HEK293 (cell line): Measurements from ENCODE around the gene C16orf74.

Experiments
- CTCF ChIP-seq: fragments of 450-650 bp; formaldehyde crosslinking; IDR thresholded peaks from 2 replicates; pipeline ENCODE4 v1.5.1; 2016; ENCODE audit warnings: missing biosample characterization, missing genetic modification characterization
- EGR2 ChIP-seq: fragments of 450-650 bp; formaldehyde crosslinking; IDR thresholded peaks from 2 replicates; pipeline ENCODE4 v1.5.1; 2016; ENCODE audit warnings: low read depth, missing biosample characterization, missing genetic modification characterization
- HOXD13 ChIP-seq: sonication (generic); formaldehyde crosslinking; IDR thresholded peaks from 2 replicates; pipeline ENCODE4 v1.8.0; 2022; ENCODE audit warnings: missing genetic modification reagents, borderline replicate concordance
- KLF9 ChIP-seq: fragments of 450-650 bp; formaldehyde crosslinking; IDR thresholded peaks from 2 replicates; pipeline ENCODE4 v1.5.1; 2016; ENCODE audit warnings: missing biosample characterization, missing genetic modification characterization, low read depth
- MZF1 ChIP-seq: fragments of 450-650 bp; formaldehyde crosslinking; IDR thresholded peaks from 2 replicates; pipeline ENCODE4 v1.5.1; 2017; ENCODE audit warnings: missing biosample characterization, missing genetic modification characterization, borderline replicate concordance
- PRDM4 ChIP-seq: fragments of 450-650 bp; formaldehyde crosslinking; IDR thresholded peaks from 2 replicates; pipeline ENCODE4 v1.5.1; 2017; ENCODE audit warnings: missing biosample characterization, missing genetic modification characterization
- SCRT2 ChIP-seq: fragments of 450-650 bp; formaldehyde crosslinking; IDR thresholded peaks from 2 replicates; pipeline ENCODE4 v1.5.1; 2016; ENCODE audit warnings: missing biosample characterization, missing genetic modification characterization
- SP2 ChIP-seq: fragments of 450-650 bp; formaldehyde crosslinking; IDR thresholded peaks from 2 replicates; pipeline ENCODE4 v1.5.1; 2016; ENCODE audit warnings: missing biosample characterization, missing genetic modification characterization
- ZBTB11 ChIP-seq: fragments of 450-650 bp; formaldehyde crosslinking; conservative IDR thresholded peaks from 2 replicates; pipeline ENCODE4 v1.5.1; 2016; ENCODE audit warnings: low read depth, missing biosample characterization, missing genetic modification characterization
- ZBTB17 ChIP-seq: fragments of 450-650 bp; formaldehyde crosslinking; IDR thresholded peaks from 2 replicates; pipeline ENCODE4 v1.5.1; 2016; ENCODE audit warnings: missing biosample characterization, missing genetic modification characterization
- ZBTB26 ChIP-seq: fragments of 450-650 bp; formaldehyde crosslinking; optimal IDR thresholded peaks from 2 replicates; pipeline ENCODE3; 2016; ENCODE audit warnings: missing biosample characterization, mild to moderate bottlenecking, missing genetic modification characterization
- ZBTB7A ChIP-seq: fragments of 450-650 bp; formaldehyde crosslinking; IDR thresholded peaks from 2 replicates; pipeline ENCODE4 v1.5.1; 2016; ENCODE audit warnings: low read depth, missing biosample characterization, missing genetic modification characterization
- ZNF10 ChIP-seq: fragments of 450-650 bp; formaldehyde crosslinking; IDR thresholded peaks from 2 replicates; pipeline ENCODE4 v1.5.1; 2017; ENCODE audit warnings: missing biosample characterization, missing genetic modification characterization
- ZNF155 ChIP-seq: fragments of 450-650 bp; formaldehyde crosslinking; IDR thresholded peaks from 2 replicates; pipeline ENCODE4 v1.5.1; 2016; ENCODE audit warnings: missing biosample characterization, missing genetic modification characterization
- ZNF391 ChIP-seq: fragments of 450-650 bp; formaldehyde crosslinking; IDR thresholded peaks from 2 replicates; pipeline ENCODE4 v1.5.1; 2016; ENCODE audit warnings: low read depth, missing biosample characterization, missing genetic modification characterization, borderline replicate concordance
- ZNF530 ChIP-seq: fragments of 450-650 bp; formaldehyde crosslinking; IDR thresholded peaks from 2 replicates; pipeline ENCODE4 v1.5.1; 2016; ENCODE audit warnings: low read depth, missing biosample characterization, missing genetic modification characterization
- ZNF610 ChIP-seq: fragments of 450-650 bp; formaldehyde crosslinking; IDR thresholded peaks from 2 replicates; pipeline ENCODE4 v1.5.1; 2016; ENCODE audit warnings: missing biosample characterization, missing genetic modification characterization, borderline replicate concordance
- ZNF660 ChIP-seq: fragments of 450-650 bp; IDR thresholded peaks from 2 replicates; pipeline ENCODE4 v1.5.1; 2018; ENCODE audit warnings: missing biosample characterization, mild to moderate bottlenecking, missing genetic modification characterization
- ZNF692 ChIP-seq: fragments of 450-650 bp; formaldehyde crosslinking; IDR thresholded peaks from 2 replicates; pipeline ENCODE4 v1.5.1; 2016; ENCODE audit warnings: missing biosample characterization, missing genetic modification characterization
- ZNF777 ChIP-seq: fragments of 450-650 bp; formaldehyde crosslinking; IDR thresholded peaks from 2 replicates; pipeline ENCODE4 v1.5.1; 2017; ENCODE audit warnings: missing biosample characterization, missing genetic modification characterization, borderline replicate concordance
- ZNF837 ChIP-seq: fragments of 450-650 bp; formaldehyde crosslinking; IDR thresholded peaks from 2 replicates; pipeline ENCODE4 v1.5.1; 2016; ENCODE audit warnings: missing biosample characterization, missing genetic modification characterization
- TF ChIP-seq, protein P1 (sequence below): fragments of 450-650 bp; formaldehyde crosslinking; IDR thresholded peaks from 2 replicates; pipeline ENCODE4 v1.5.1; 2017; ENCODE audit warnings: missing biosample characterization, missing genetic modification characterization
- TF ChIP-seq, protein P2 (sequence below): fragments of 450-650 bp; formaldehyde crosslinking; IDR thresholded peaks from 2 replicates; pipeline ENCODE4 v1.5.1; 2016; ENCODE audit warnings: missing biosample characterization, missing genetic modification characterization

C16orf74 gene

GRCh38 chr16:85750146-85750826 is 610 bp downstream of the C16orf74 start (continued):
- TF ChIP-seq ZNF692 (peak; percentile 75), ZBTB26 (tag by site-specific recombination) (peak; percentile 62), MZF1 (tag by site-specific recombination) (no peak), ZNF837 (tag by site-specific recombination) (no peak), ZNF155 (tag by site-specific recombination) (no peak), ZNF610 (no peak), EGR2 (tag by site-specific recombination) (0 out of 2 replicates have a peak, but pooled peaks have one; percentile 44), SCRT2 (tag by site-specific recombination) (no peak), KLF9 (tag by site-specific recombination) (peak; percentile 51; the same call in 1 of the 2 replicates), PRDM4 (tag by site-specific recombination) (no peak), CTCF (tag by site-specific recombination) (0 out of 2 replicates have a peak, but pooled peaks have one; percentile 37), ZNF660 (0 out of 2 replicates have a peak, but pooled peaks have one; percentile 25), ZNF530 (no peak), ZNF10 (no peak), ZNF391 (no peak), ZBTB11 (tag by site-specific recombination) (peak; percentile 56; the same call in 1 of the 2 replicates), HOXD13 (CRISPR knock-in tag) (no peak), SP2 (tag by site-specific recombination) (peak; percentile 70), ZNF777 (tag by site-specific recombination) (peak; percentile 35; the same call in 1 of the 2 replicates), ZBTB7A (no peak), ZBTB17 (tag by site-specific recombination) (peak; percentile 60)
- TF ChIP-seq, protein P1, sequence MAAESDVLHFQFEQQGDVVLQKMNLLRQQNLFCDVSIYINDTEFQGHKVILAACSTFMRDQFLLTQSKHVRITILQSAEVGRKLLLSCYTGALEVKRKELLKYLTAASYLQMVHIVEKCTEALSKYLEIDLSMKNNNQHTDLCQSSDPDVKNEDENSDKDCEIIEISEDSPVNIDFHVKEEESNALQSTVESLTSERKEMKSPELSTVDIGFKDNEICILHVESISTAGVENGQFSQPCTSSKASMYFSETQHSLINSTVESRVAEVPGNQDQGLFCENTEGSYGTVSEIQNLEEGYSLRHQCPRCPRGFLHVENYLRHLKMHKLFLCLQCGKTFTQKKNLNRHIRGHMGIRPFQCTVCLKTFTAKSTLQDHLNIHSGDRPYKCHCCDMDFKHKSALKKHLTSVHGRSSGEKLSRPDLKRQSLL (tag by site-specific recombination): no peak
- TF ChIP-seq, protein P2, sequence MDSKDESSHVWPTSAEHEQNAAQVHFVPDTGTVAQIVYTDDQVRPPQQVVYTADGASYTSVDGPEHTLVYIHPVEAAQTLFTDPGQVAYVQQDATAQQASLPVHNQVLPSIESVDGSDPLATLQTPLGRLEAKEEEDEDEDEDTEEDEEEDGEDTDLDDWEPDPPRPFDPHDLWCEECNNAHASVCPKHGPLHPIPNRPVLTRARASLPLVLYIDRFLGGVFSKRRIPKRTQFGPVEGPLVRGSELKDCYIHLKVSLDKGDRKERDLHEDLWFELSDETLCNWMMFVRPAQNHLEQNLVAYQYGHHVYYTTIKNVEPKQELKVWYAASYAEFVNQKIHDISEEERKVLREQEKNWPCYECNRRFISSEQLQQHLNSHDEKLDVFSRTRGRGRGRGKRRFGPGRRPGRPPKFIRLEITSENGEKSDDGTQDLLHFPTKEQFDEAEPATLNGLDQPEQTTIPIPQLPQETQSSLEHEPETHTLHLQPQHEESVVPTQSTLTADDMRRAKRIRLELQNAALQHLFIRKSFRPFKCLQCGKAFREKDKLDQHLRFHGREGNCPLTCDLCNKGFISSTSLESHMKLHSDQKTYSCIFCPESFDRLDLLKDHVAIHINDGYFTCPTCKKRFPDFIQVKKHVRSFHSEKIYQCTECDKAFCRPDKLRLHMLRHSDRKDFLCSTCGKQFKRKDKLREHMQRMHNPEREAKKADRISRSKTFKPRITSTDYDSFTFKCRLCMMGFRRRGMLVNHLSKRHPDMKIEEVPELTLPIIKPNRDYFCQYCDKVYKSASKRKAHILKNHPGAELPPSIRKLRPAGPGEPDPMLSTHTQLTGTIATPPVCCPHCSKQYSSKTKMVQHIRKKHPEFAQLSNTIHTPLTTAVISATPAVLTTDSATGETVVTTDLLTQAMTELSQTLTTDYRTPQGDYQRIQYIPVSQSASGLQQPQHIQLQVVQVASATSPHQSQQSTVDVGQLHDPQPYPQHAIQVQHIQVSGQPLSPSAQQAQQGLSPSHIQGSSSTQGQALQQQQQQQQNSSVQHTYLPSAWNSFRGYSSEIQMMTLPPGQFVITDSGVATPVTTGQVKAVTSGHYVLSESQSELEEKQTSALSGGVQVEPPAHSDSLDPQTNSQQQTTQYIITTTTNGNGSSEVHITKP (tag by site-specific recombination): no peak
